ENCODE measurements around the gene NDUFAF2.

DNA sequence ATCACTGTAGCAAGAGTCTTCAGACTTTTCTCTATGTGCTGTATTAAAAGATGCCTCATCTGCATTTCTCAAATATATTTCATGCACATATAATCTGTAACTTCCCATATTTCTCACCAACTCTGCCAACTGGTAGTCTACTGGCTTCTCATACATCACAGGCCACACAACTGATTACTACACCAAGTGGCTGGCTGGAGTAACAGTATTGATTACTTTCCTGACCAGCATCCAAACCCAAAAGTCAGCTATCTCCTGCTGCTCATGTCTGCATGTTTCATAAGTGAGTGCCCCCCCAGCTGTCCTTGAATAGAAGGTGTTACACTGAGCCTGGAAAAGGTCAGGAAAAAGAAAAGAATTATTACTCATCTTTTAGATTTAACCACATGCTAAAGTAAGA is 17.6 kb upstream of the NDUFAF2 start:
- no peak for TF ChIP-seq MEIS2 (CRISPR knock-in tag; IDR thresholded peaks at IDR 0.05)
- no peak for TF ChIP-seq EZH2 (conservative IDR thresholded peaks at IDR 0.05; ENCODE audit: low read depth, low read length)
- no peak for TF ChIP-seq SAFB2 (CRISPR knock-in tag; IDR thresholded peaks at IDR 0.05; ENCODE audit: borderline replicate concordance, low read depth)
- no peak for TF ChIP-seq XBP1 (CRISPR knock-in tag; IDR thresholded peaks at IDR 0.05)
- no peak for TF ChIP-seq ZNF256 (CRISPR knock-in tag; conservative IDR thresholded peaks at IDR 0.05)
- TF ChIP-seq POLR2A (IDR thresholded peaks at IDR 0.05; ENCODE audit: insufficient read depth in 1 of 2, low read depth in 2 of 2, low read length in 2 of 2), result no peak
